Upper lobe of left lung (tissue), 4 donors: ENCODE data around the gene WDR83.

Experiments used
- CTCF ChIP-seq, 6 experiments: fragments of 450-650 bp in 4 of 6; fragments of 200-600 bp in 2 of 6; sonication (generic) in 2 of 6; IDR thresholded peaks; one replicate each; pipeline ENCODE4 v1.5.1; 2016 to 2019; ENCODE audit warnings: antibody characterized with exemption in 6 of 6
- EP300 ChIP-seq, 4 donors: sonication (generic); formaldehyde crosslinking; IDR thresholded peaks; one replicate each; pipeline ENCODE4 v1.5.1; 2017; ENCODE audit warnings: antibody characterized with exemption in 4 of 4, control low read depth in 2 of 4
- POLR2A ChIP-seq, 4 donors: fragments of 450-650 bp; IDR thresholded peaks; one replicate each; pipeline ENCODE4 v1.5.1; 2016 to 2017; ENCODE audit warnings: antibody characterized with exemption in 4 of 4, mild to moderate bottlenecking in 2 of 4

DNA sequence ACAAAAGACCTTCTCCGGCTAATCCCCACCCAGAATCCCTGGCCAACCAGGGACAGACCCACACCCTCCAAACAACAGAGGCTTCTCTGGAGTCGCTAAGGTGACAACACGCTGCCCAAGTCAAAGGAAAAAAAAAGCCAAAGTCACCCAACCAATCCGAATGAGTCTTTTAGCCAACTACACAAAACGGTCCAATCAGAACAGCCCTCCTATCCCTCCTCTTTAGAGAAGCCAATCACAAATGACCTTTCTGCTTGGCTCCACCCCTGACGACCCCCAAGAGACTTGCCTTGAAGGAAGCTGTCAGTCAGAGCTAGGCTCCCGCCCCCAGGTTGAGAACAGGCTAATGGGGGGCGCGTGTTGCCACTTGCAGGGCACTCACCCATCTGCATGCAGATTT is 36.4 kb downstream of the WDR83 start:
- TF ChIP-seq EP300 (IDR thresholded peaks at IDR 0.05), result no peak
- TF ChIP-seq POLR2A (IDR thresholded peaks at IDR 0.05), result no peak
- TF ChIP-seq CTCF (IDR thresholded peaks at IDR 0.05), result no peak
